Panc1 (cell line): ENCODE results near the gene ELMOD1. TPM values are rescaled to one million over a fixed set of nuclear protein-coding genes. Genes with fewer than 3 reads are reported as not detected.

Experiments
- ATAC-seq: fragments of 200-7000 bp; cut with Tn5 transposase; 2 replicates; pipeline ENCODE4 v1.9.1; 2020; ENCODE audit warnings: mild to moderate bottlenecking, moderate library complexity
- BruUV-seq: library from RNA; stranded (reverse); fragments of 400-500 nt; replicated peaks from 2 replicates; lab custom pipeline; 2021; lab: Mats Ljungman, UMichigan
- CTCF ChIA-PET: fragments of 300-600 bp; sonication (Branson Sonifier 250); formaldehyde crosslinking; loops from one replicate; lab custom pipeline; 2022; ENCODE audit warnings: antibody characterized with exemption; lab: Charles Lee
- POLR2A ChIA-PET: fragments of 300-600 bp; sonication (Branson Sonifier 250); formaldehyde crosslinking; loops from one replicate; lab custom pipeline; 2022; ENCODE audit warnings: antibody characterized with exemption; lab: Charles Lee
- DNase-seq: peaks from one replicate; pipeline ENCODE4 v3.0.0-alpha.2; 2010; ENCODE audit warnings: low read depth, low spot score
- H3K27ac ChIP-seq: 2 replicates; pipeline ENCODE4 v1.5.1; 2011; ENCODE audit warnings: mild to moderate bottlenecking, low read length, inconsistent platforms
- H3K27me3 ChIP-seq: fragments of 200-500 bp; sonication (Bioruptor generic); 2 replicates; pipeline ENCODE4 v1.6.0; 2014; ENCODE audit warnings: low read length, inconsistent platforms; ENCODE audit not compliant: control insufficient read depth, insufficient read depth
- H3K36me3 ChIP-seq: fragments of 200-500 bp; sonication (Bioruptor generic); 2 replicates; pipeline ENCODE4 v1.5.1; 2014; ENCODE audit warnings: inconsistent platforms, mild to moderate bottlenecking, low read length, moderate library complexity; ENCODE audit not compliant: control insufficient read depth, insufficient read depth
- H3K4me1 ChIP-seq: 2 replicates; pipeline ENCODE4 v1.5.1; 2011; ENCODE audit warnings: inconsistent platforms, mild to moderate bottlenecking, low read length, moderate library complexity; ENCODE audit not compliant: control insufficient read depth, insufficient read depth
- H3K4me3 ChIP-seq, 2 experiments: 2 replicates each; pipeline ENCODE4 v1.5.1; 2011 to 2012; ENCODE audit warnings: low read depth in 2 of 2, low read length in 2 of 2, mild to moderate bottlenecking in 2 of 2, inconsistent platforms in 1 of 2, moderate library complexity in 1 of 2
- H3K9me3 ChIP-seq: fragments of 200-500 bp; sonication (Bioruptor generic); 2 replicates; pipeline ENCODE4 v1.5.1; 2014; ENCODE audit warnings: low read depth, mild to moderate bottlenecking, inconsistent platforms, low read length, moderate library complexity; ENCODE audit not compliant: control insufficient read depth, insufficient read depth
- POLR2AphosphoS5 ChIP-seq: IDR thresholded peaks from 2 replicates; pipeline ENCODE4 v1.6.1; 2012; ENCODE audit warnings: mild to moderate bottlenecking, low read depth, low read length, moderate library complexity
- REST ChIP-seq, 2 experiments: IDR thresholded peaks; 2 replicates each; pipeline ENCODE4 v1.6.1; 2011 to 2012; ENCODE audit warnings: low read depth in 2 of 2, control low read depth in 1 of 2, low read length in 1 of 2, mild to moderate bottlenecking in 1 of 2, moderate library complexity in 1 of 2; ENCODE audit not compliant: insufficient read depth in 1 of 2
- SIN3A ChIP-seq: IDR thresholded peaks from 2 replicates; pipeline ENCODE4 v1.6.1; 2012; ENCODE audit warnings: low read depth, mild to moderate bottlenecking, low read length, moderate library complexity, borderline replicate concordance; ENCODE audit not compliant: insufficient read depth
- TCF7L2 ChIP-seq: IDR thresholded peaks from 2 replicates; pipeline ENCODE4 v1.6.1; 2011; ENCODE audit warnings: mild to moderate bottlenecking, low read depth, low read length, inconsistent platforms
- in situ Hi-C: cut with HindIII; loops from 2 replicates; pipeline ENCODE4 v1.10.0; 2016; ENCODE audit warnings: low sequenced_read_pairs, low pct_unique_long_range_greater_than_20kb
- intact Hi-C: fragments of 100-400 bp; cut with micrococcal nuclease; formaldehyde crosslinking; loops from one replicate; pipeline ENCODE4 v1.10.0; 2022; ENCODE audit not compliant: unreplicated experiment
- total RNA-seq: library from RNA; stranded (reverse); gene quantifications from one replicate; pipeline ENCODE4 v1.2.1, GENCODE V29; 2021; ENCODE audit not compliant: unreplicated experiment
- TF ChIP-seq, protein P1 (sequence below): fragments of 450-650 bp; IDR thresholded peaks from 2 replicates; pipeline ENCODE4 v1.5.1; 2017; ENCODE audit warnings: mild to moderate bottlenecking

ELMOD1 gene
- total RNA-seq, 1 experiment from 2014 or later = 2.1 TPM

GRCh38 chr11:107682572-107682971, 91.6 kb downstream of the ELMOD1 start:
- Histone ChIP-seq H3K27me3 (no peaks in the 10 kb centered on the region), H3K27ac (no peak overlapping the region), H3K9me3 (no peaks in the 10 kb centered on the region), H3K4me3 (no peak overlapping the region), H3K36me3 (no peaks in the 10 kb centered on the region), H3K4me1 (no peaks in the 10 kb centered on the region)
- no peak for TF ChIP-seq POLR2AphosphoS5
- no peak for TF ChIP-seq TCF7L2
- no peak for TF ChIP-seq REST (IDR thresholded peaks at IDR 0.05; ENCODE audit: insufficient read depth in 1 of 2, low read depth in 2 of 2, low read length in 1 of 2)
- no peak for TF ChIP-seq SIN3A
- TF ChIP-seq, protein P1, sequence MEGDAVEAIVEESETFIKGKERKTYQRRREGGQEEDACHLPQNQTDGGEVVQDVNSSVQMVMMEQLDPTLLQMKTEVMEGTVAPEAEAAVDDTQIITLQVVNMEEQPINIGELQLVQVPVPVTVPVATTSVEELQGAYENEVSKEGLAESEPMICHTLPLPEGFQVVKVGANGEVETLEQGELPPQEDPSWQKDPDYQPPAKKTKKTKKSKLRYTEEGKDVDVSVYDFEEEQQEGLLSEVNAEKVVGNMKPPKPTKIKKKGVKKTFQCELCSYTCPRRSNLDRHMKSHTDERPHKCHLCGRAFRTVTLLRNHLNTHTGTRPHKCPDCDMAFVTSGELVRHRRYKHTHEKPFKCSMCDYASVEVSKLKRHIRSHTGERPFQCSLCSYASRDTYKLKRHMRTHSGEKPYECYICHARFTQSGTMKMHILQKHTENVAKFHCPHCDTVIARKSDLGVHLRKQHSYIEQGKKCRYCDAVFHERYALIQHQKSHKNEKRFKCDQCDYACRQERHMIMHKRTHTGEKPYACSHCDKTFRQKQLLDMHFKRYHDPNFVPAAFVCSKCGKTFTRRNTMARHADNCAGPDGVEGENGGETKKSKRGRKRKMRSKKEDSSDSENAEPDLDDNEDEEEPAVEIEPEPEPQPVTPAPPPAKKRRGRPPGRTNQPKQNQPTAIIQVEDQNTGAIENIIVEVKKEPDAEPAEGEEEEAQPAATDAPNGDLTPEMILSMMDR = no peak
- ATAC-seq = no peak
- POLR2A ChIA-PET = interaction anchor here (0.7 kb wide), 1 partner anchor 122 kb away, joined by 3 read pairs; no protein-coding TSS in a partner anchor
- CTCF ChIA-PET = interaction anchor here (0.6 kb wide), 1 partner anchor 91 kb away, joined by 3 read pairs; no protein-coding TSS in a partner anchor
- intact Hi-C loops (no loop called here), in situ Hi-C loops (loop anchor here (10.0 kb wide), 1 partner anchor 128 kb away; no protein-coding TSS in a partner anchor)
- DNase-seq = no peak
- BruUV-seq = no TSS peak

DNA sequence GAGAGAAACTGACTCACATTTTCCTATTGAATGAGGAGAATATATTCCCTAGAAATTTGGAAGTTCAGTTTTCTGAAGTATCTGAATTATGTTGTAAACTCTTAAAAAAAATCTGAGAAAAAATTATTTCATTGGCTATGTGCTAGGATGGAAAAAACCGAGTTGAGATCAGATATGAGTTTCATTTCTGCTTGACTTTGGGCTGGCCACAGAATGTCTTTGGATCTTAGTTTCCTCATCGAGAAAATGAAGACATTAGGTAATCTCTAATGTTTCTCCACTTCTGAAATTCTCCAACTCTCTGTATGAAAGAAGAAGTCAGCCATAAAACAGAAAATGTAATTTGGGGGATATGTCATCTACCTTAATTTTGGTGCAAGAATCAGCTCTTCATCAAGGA, 92.1 kb downstream of the ELMOD1 start:
- Histone ChIP-seq H3K9me3 (no peaks in the 10 kb centered on the region), H3K4me3 (no peak overlapping the region), H3K36me3 (no peaks in the 10 kb centered on the region), H3K4me1 (no peaks in the 10 kb centered on the region), H3K27ac (no peak overlapping the region), H3K27me3 (no peaks in the 10 kb centered on the region)
- TF ChIP-seq REST (IDR thresholded peaks at IDR 0.05; ENCODE audit: insufficient read depth in 1 of 2, low read depth in 2 of 2, low read length in 1 of 2) (no peak), SIN3A (no peak), POLR2AphosphoS5 (no peak), TCF7L2 (no peak)
- TF ChIP-seq, protein P1 = no peak
- CTCF ChIA-PET = interaction anchor here (0.6 to 0.7 kb wide), 3 partner anchors 34 to 136 kb away, joined by 3 to 5 read pairs (median 4); no protein-coding TSS in a partner anchor
- intact Hi-C loops (no loop called here), in situ Hi-C loops (loop anchor here (10.0 kb wide), 1 partner anchor 128 kb away; no protein-coding TSS in a partner anchor)
- ATAC-seq = no peak
- BruUV-seq = no TSS peak
- DNase-seq = no peak
- POLR2A ChIA-PET = no interaction called here
